Body of pancreas (tissue), 4 donors: Measurements from ENCODE around the gene PAX1. TPM values are rescaled to one million over a fixed set of nuclear protein-coding genes. Genes with fewer than 3 reads are reported as not detected.

ENCODE experiments used
- ATAC-seq: fragments of 150-250 bp; one replicate; pipeline ENCODE4 v1.9.1; 2016
- DNase-seq, 4 donors: peaks; one replicate each; pipeline ENCODE4 v3.0.0-alpha.2; 2019
- H3K27ac ChIP-seq, 4 donors: fragments of 200-600 bp; sonication (generic); 1 replicate in 3 of 4; 2 replicates in 1 of 4; pipeline versions ENCODE4 v1.5.1 to v1.6.1; 2016 to 2019; ENCODE audit warnings: mild to moderate bottlenecking in 1 of 4, mixed read lengths in 1 of 4, moderate library complexity in 1 of 4
- H3K27me3 ChIP-seq, 2 donors: fragments of 200-600 bp; sonication (generic); one replicate each; pipeline ENCODE4 v1.6.0; 2016; ENCODE audit warnings: mild to moderate bottlenecking in 1 of 2
- H3K36me3 ChIP-seq, 2 donors: fragments of 200-600 bp; sonication (generic); replicated peaks in 1 of 2; 2 replicates each; pipeline ENCODE4 v1.5.1; 2016; ENCODE audit warnings: low read depth in 2 of 2; ENCODE audit not compliant: insufficient read depth in 1 of 2
- H3K4me1 ChIP-seq: fragments of 200-600 bp; sonication (generic); one replicate; pipeline ENCODE4 v1.6.0; 2016
- H3K4me3 ChIP-seq, 2 donors: fragments of 200-600 bp; sonication (generic); 1 replicate in 1 of 2; 2 replicates in 1 of 2; pipeline ENCODE4 v1.5.1; 2016 to 2019
- H3K9me3 ChIP-seq, 3 donors: fragments of 200-600 bp; sonication (generic); 1 replicate in 2 of 3; 2 replicates in 1 of 3; pipeline ENCODE4 v1.5.1; 2016
- CTCF ChIP-seq, 7 experiments: fragments of 450-650 bp in 4 of 7; fragments of 200-600 bp in 3 of 7; sonication (generic) in 3 of 7; IDR thresholded peaks; one replicate each; pipeline ENCODE4 v1.5.1; 2016 to 2019; ENCODE audit warnings: antibody characterized with exemption in 7 of 7
- POLR2A ChIP-seq, 3 donors: fragments of 450-650 bp; IDR thresholded peaks; one replicate each; pipeline ENCODE4 v1.6.1; 2016; ENCODE audit warnings: antibody characterized with exemption in 3 of 3, mild to moderate bottlenecking in 2 of 3
- WGBS, 2 donors: methylation state at CpG; one replicate each; pipeline ENCODE4 v1.1.5; 2017; 5-methylcytosine and 5-hydroxymethylcytosine counted together
- intact Hi-C: fragments of 100-400 bp; cut with DNase I; formaldehyde crosslinking; loops from one replicate; pipeline ENCODE4 v1.15.1; 2023
- total RNA-seq, 2 donors: library from RNA; depleted of rRNA; stranded (reverse); fragments of >200 nt; gene quantifications; one replicate each; pipeline ENCODE4 v1.1.0, GENCODE V29; 2016

The PAX1 gene
- total RNA-seq, 2 donors from 2014 or later: not detected

GRCh38 chr20:21665687-21666446, 39.6 kb upstream of the PAX1 start:
- ATAC-seq (no peak), DNase-seq (no peak)
- TF ChIP-seq CTCF (IDR thresholded peaks at IDR 0.05) (no peak), POLR2A (IDR thresholded peaks at IDR 0.05) (no peak)
- Histone ChIP-seq H3K4me1 (no peaks in the 10 kb centered on the region), H3K27me3 (no peaks in the 10 kb centered on the region), H3K27ac (no peak overlapping the region), H3K36me3 (no peaks in the 10 kb centered on the region), H3K4me3 (no peak overlapping the region), H3K9me3 (no peaks in the 10 kb centered on the region)
- intact Hi-C loops: no loop called here
- WGBS, 2 donors: 57 to 60% methylated on average over 11 of the region's 11 CpGs

GRCh38 chr20:21670126-21670525, 35.3 kb upstream of the PAX1 start:
- DNase-seq: no peak
- intact Hi-C loops: no loop called here
- TF ChIP-seq CTCF (IDR thresholded peaks at IDR 0.05) (no peak), POLR2A (IDR thresholded peaks at IDR 0.05) (no peak)
- ATAC-seq: no peak
- H3K4me1 ChIP-seq: no peaks in the 10 kb centered on the region
- no peaks in the 10 kb centered on the region for H3K27me3 ChIP-seq
- 79 to 83% methylated on average over 12 of the region's 12 CpGs for WGBS, 2 donors
- H3K36me3 ChIP-seq: no peaks in the 10 kb centered on the region
- H3K9me3 ChIP-seq: peaks cover 0 to 4% (median 0%) of the 10 kb centered on the region in 3 donors
- no peak overlapping the region for H3K4me3 ChIP-seq
- no peak overlapping the region for H3K27ac ChIP-seq

- no peaks in the 10 kb centered on the region for H3K4me1 ChIP-seq
- H3K36me3 ChIP-seq: no peaks in the 10 kb centered on the region
- DNase-seq (no peak), ATAC-seq (no peak)
- H3K27me3 ChIP-seq: no peaks in the 10 kb centered on the region
- no peak overlapping the region for H3K4me3 ChIP-seq
- intact Hi-C loops: no loop called here
- 16 to 25% methylated on average over 1 of the region's 1 CpG for WGBS, 2 donors
- peaks cover 0 to 7% (median 0%) of the 10 kb centered on the region in 3 donors for H3K9me3 ChIP-seq
- TF ChIP-seq POLR2A (IDR thresholded peaks at IDR 0.05): no peak
- no peak for TF ChIP-seq CTCF (IDR thresholded peaks at IDR 0.05)
- no peak overlapping the region for H3K27ac ChIP-seq
These were observed 34.5 kb upstream of the PAX1 start for GRCh38 chr20:21670981-21671380.

- ATAC-seq (no peak), DNase-seq (no peak)
- Histone ChIP-seq H3K36me3 (no peaks in the 10 kb centered on the region), H3K4me1 (no peaks in the 10 kb centered on the region), H3K9me3 (peaks cover 0 to 7% (median 0%) of the 10 kb centered on the region in 3 donors), H3K27ac (no peak overlapping the region), H3K27me3 (no peaks in the 10 kb centered on the region), H3K4me3 (no peak overlapping the region)
- 85 to 88% methylated on average over 2 of the region's 2 CpGs for WGBS, 2 donors
- TF ChIP-seq CTCF (IDR thresholded peaks at IDR 0.05) (no peak), POLR2A (IDR thresholded peaks at IDR 0.05) (no peak)
- intact Hi-C loops: no loop called here
These were observed 28.2 kb upstream of the PAX1 start for GRCh38 chr20:21677261-21677660.

- Histone ChIP-seq H3K27me3 (no peaks in the 10 kb centered on the region), H3K9me3 (peaks cover 0 to 7% (median 0%) of the 10 kb centered on the region in 3 donors), H3K4me1 (no peaks in the 10 kb centered on the region), H3K27ac (no peak overlapping the region), H3K36me3 (no peaks in the 10 kb centered on the region), H3K4me3 (no peak overlapping the region)
- WGBS, 2 donors: 31 to 35% methylated on average over 3 of the region's 3 CpGs
- no peak for DNase-seq
- ATAC-seq: no peak
- intact Hi-C loops: no loop called here
- TF ChIP-seq POLR2A (IDR thresholded peaks at IDR 0.05): no peak
These were observed 27.7 kb upstream of the PAX1 start for GRCh38 chr20:21677781-21678180.
